T-helper 17 cell (primary cell): Measurements from ENCODE around the gene ZBTB6. TPM values are rescaled to one million over a fixed set of nuclear protein-coding genes. Genes with fewer than 3 reads are reported as not detected.
"Not testable (repeated sequence)": the region's sequence is repeated elsewhere in the genome, so short reads cannot be mapped to it uniquely, and the experiment has no call there.

Experiments
- ATAC-seq: fragments of 150-1000 bp; cut with Tn5 transposase; 2 replicates; pipeline ENCODE4 v1.10.0; 2021; ENCODE audit warnings: mild to moderate bottlenecking, moderate library complexity
- DNase-seq, 3 donors: peaks; one replicate each; pipeline versions ENCODE4 v3.0.0 to v3.0.0-alpha.2; 2020 to 2021
- H3K9me3 ChIP-seq: one replicate; pipeline ENCODE4 v1.7.0; 2013; ENCODE audit warnings: low read length, mild to moderate bottlenecking; ENCODE audit not compliant: control insufficient read depth, poor library complexity, severe bottlenecking
- H3K27ac Mint-ChIP-seq: one replicate; pipeline ENCODE4 v1.8.0; 2022; ENCODE audit warnings: mild to moderate bottlenecking, moderate library complexity, mixed read lengths
- H3K27me3 Mint-ChIP-seq: one replicate; pipeline ENCODE4 v1.8.0; 2022; ENCODE audit warnings: mixed read lengths
- H3K36me3 Mint-ChIP-seq: one replicate; pipeline ENCODE4 v1.8.0; 2022; ENCODE audit warnings: low read depth, mixed read lengths
- H3K4me1 Mint-ChIP-seq: one replicate; pipeline ENCODE4 v1.8.0; 2022; ENCODE audit warnings: mild to moderate bottlenecking, mixed read lengths
- H3K4me3 Mint-ChIP-seq: one replicate; pipeline ENCODE4 v1.8.0; 2022; ENCODE audit warnings: mild to moderate bottlenecking, moderate library complexity, mixed read lengths
- total RNA-seq, 4 donors: library from RNA in 2 of 4; stranded (reverse) in 2 of 4; gene quantifications; one replicate each; pipeline ENCODE4 v1.2.3 and lab custom pipeline; 2022 to 2026

The ZBTB6 gene
- total RNA-seq, 2 donors from 2014 or later, result 3.7 to 4.7 TPM

GRCh38 chr9:122940749-122941581 lies 27.8 kb upstream of the ZBTB6 start, which contains the start of gene RABGAP1:
TSS of gene RABGAP1 (plus strand) at chr9:122941020. CDS start at chr9:122957060, 16,040 bp downstream.
- Mint-ChIP-seq H3K36me3 (peaks cover 3% of the 10 kb centered on the region), H3K4me1 (peaks cover 20% of the 10 kb centered on the region), H3K27me3 (no peaks in the 10 kb centered on the region), H3K27ac (peak within 1 kb of the TSS; percentile 92), H3K4me3 (peak within 1 kb of the TSS; percentile 97)
- no peaks in the 10 kb centered on the region for H3K9me3 ChIP-seq
- ATAC-seq (peak; percentile 98), DNase-seq (peak; percentile 94 to 98 (median 98))

- H3K27ac Mint-ChIP-seq, result peak overlapping the region; percentile 92
- ATAC-seq, result no peak
- H3K36me3 Mint-ChIP-seq, result peaks cover 3% of the 10 kb centered on the region
- no peak for DNase-seq
- H3K4me1 Mint-ChIP-seq, result peaks cover 18% of the 10 kb centered on the region
- no peaks in the 10 kb centered on the region for H3K9me3 ChIP-seq
- no peaks in the 10 kb centered on the region for H3K27me3 Mint-ChIP-seq
- peak overlapping the region; percentile 97 for H3K4me3 Mint-ChIP-seq
Measured at GRCh38 chr9:122940454-122940748, 27.3 kb upstream of the ZBTB6 start.

GRCh38 chr9:122939601-122940000 lies 26.5 kb upstream of the ZBTB6 start:
- no peaks in the 10 kb centered on the region for H3K9me3 ChIP-seq
- no peak for ATAC-seq
- Mint-ChIP-seq H3K27me3 (no peaks in the 10 kb centered on the region), H3K36me3 (peaks cover 3% of the 10 kb centered on the region), H3K4me1 (peaks cover 14% of the 10 kb centered on the region), H3K27ac (peak overlapping the region; percentile 92), H3K4me3 (peak overlapping the region; percentile 37)
- DNase-seq, result no peak

GRCh38 chr9:122936883-122937282 lies 23.8 kb upstream of the ZBTB6 start:
- H3K4me3 Mint-ChIP-seq, result no peak overlapping the region
- H3K9me3 ChIP-seq, result no peaks in the 10 kb centered on the region
- H3K27ac Mint-ChIP-seq, result no peak overlapping the region
- H3K27me3 Mint-ChIP-seq, result no peaks in the 10 kb centered on the region
- no peak for ATAC-seq
- DNase-seq, result no peak
- peaks cover 20% of the 10 kb centered on the region for H3K4me1 Mint-ChIP-seq
- peaks cover 3% of the 10 kb centered on the region for H3K36me3 Mint-ChIP-seq

GRCh38 chr9:122936464-122936863 lies 23.3 kb upstream of the ZBTB6 start:
- Mint-ChIP-seq H3K27me3 (no peaks in the 10 kb centered on the region), H3K27ac (no peak overlapping the region), H3K36me3 (peaks cover 3% of the 10 kb centered on the region), H3K4me1 (peaks cover 17% of the 10 kb centered on the region), H3K4me3 (no peak overlapping the region)
- ATAC-seq (no peak), DNase-seq (no peak)
- no peaks in the 10 kb centered on the region for H3K9me3 ChIP-seq

- no peaks in the 10 kb centered on the region for H3K9me3 ChIP-seq
- Mint-ChIP-seq H3K36me3 (no peaks in the 10 kb centered on the region), H3K4me3 (no peak within 1 kb of the TSS), H3K27me3 (no peaks in the 10 kb centered on the region), H3K27ac (no peak within 1 kb of the TSS), H3K4me1 (peaks cover 12% of the 10 kb centered on the region)
- peak; percentile 98 for ATAC-seq
- DNase-seq, result peak; percentile 80 to 84 (median 80)
Measured at GRCh38 chr9:122931226-122932121, 18.4 kb upstream of the ZBTB6 start, which contains the start of gene ZBTB26. TSS of gene ZBTB26 (minus strand) at chr9:122931512. CDS start at chr9:122919934, 11,578 bp downstream.

- ATAC-seq, result no peak
- H3K27me3 Mint-ChIP-seq, result no peaks in the 10 kb centered on the region
Measured at GRCh38 chr9:122930541-122931225, 17.6 kb upstream of the ZBTB6 start.

GRCh38 chr9:122929796-122930354 lies 16.8 kb upstream of the ZBTB6 start:
- no peaks in the 10 kb centered on the region for H3K9me3 ChIP-seq
- Mint-ChIP-seq H3K27ac (no peak overlapping the region), H3K36me3 (no peaks in the 10 kb centered on the region), H3K27me3 (no peaks in the 10 kb centered on the region), H3K4me1 (peaks cover 12% of the 10 kb centered on the region), H3K4me3 (no peak overlapping the region)
- ATAC-seq (no peak), DNase-seq (no peak)

More at GRCh38 chr9:122930541-122931225, 17.6 kb upstream of the ZBTB6 start:
- Mint-ChIP-seq H3K4me1 (peaks cover 12% of the 10 kb centered on the region), H3K4me3 (no peak overlapping the region), H3K27ac (no peak overlapping the region), H3K36me3 (no peaks in the 10 kb centered on the region)
- no peaks in the 10 kb centered on the region for H3K9me3 ChIP-seq
- DNase-seq, result no peak

GRCh38 chr9:122923947-122924346 lies 10.8 kb upstream of the ZBTB6 start:
- ATAC-seq (peak; percentile 42), DNase-seq (no peak)
- Mint-ChIP-seq H3K27me3 (no peaks in the 10 kb centered on the region), H3K36me3 (no peaks in the 10 kb centered on the region), H3K27ac (no peak overlapping the region), H3K4me3 (no peak overlapping the region), H3K4me1 (no peaks in the 10 kb centered on the region)
- no peaks in the 10 kb centered on the region for H3K9me3 ChIP-seq

- Mint-ChIP-seq H3K4me3 (no peak overlapping the region), H3K27ac (no peak overlapping the region), H3K36me3 (no peaks in the 10 kb centered on the region), H3K4me1 (no peaks in the 10 kb centered on the region), H3K27me3 (no peaks in the 10 kb centered on the region)
- DNase-seq, result no peak
- no peaks in the 10 kb centered on the region for H3K9me3 ChIP-seq
- no peak for ATAC-seq
Measured at GRCh38 chr9:122922713-122923112, 9.6 kb upstream of the ZBTB6 start.

- H3K9me3 ChIP-seq, result no peaks in the 10 kb centered on the region
- Mint-ChIP-seq H3K36me3 (no peaks in the 10 kb centered on the region), H3K4me1 (peaks cover under 1% of the 10 kb centered on the region), H3K27ac (no peak overlapping the region), H3K4me3 (no peak overlapping the region), H3K27me3 (no peaks in the 10 kb centered on the region)
- ATAC-seq, result no peak
- DNase-seq, result no peak
Measured at GRCh38 chr9:122918310-122918709, 5.2 kb upstream of the ZBTB6 start.

- H3K9me3 ChIP-seq, result no peaks in the 10 kb centered on the region
- H3K36me3 Mint-ChIP-seq, result peaks cover 4% of the 10 kb centered on the region
- H3K4me1 Mint-ChIP-seq, result peaks cover 18% of the 10 kb centered on the region
- DNase-seq (no peak), ATAC-seq (no peak)
- H3K27ac Mint-ChIP-seq, result peak overlapping the region; percentile 98
- H3K4me3 Mint-ChIP-seq, result peak overlapping the region; percentile 96
- no peaks in the 10 kb centered on the region for H3K27me3 Mint-ChIP-seq
Measured at GRCh38 chr9:122912671-122912963, 506 bp downstream of the ZBTB6 start.

GRCh38 chr9:122906122-122906521 lies 7.0 kb downstream of the ZBTB6 start:
- H3K36me3 Mint-ChIP-seq, H3K9me3 ChIP-seq, H3K4me3 Mint-ChIP-seq, DNase-seq, H3K27ac Mint-ChIP-seq, ATAC-seq, H3K27me3 Mint-ChIP-seq: not testable (repeated sequence)
- H3K4me1 Mint-ChIP-seq, result peaks cover 11% of the 10 kb centered on the region
